ENCODE results near the gene TRIM28.
A peak's percentile ranks its signal among the peaks of the same experiment; 100 is the strongest.

Gene TRIM28

DNA sequence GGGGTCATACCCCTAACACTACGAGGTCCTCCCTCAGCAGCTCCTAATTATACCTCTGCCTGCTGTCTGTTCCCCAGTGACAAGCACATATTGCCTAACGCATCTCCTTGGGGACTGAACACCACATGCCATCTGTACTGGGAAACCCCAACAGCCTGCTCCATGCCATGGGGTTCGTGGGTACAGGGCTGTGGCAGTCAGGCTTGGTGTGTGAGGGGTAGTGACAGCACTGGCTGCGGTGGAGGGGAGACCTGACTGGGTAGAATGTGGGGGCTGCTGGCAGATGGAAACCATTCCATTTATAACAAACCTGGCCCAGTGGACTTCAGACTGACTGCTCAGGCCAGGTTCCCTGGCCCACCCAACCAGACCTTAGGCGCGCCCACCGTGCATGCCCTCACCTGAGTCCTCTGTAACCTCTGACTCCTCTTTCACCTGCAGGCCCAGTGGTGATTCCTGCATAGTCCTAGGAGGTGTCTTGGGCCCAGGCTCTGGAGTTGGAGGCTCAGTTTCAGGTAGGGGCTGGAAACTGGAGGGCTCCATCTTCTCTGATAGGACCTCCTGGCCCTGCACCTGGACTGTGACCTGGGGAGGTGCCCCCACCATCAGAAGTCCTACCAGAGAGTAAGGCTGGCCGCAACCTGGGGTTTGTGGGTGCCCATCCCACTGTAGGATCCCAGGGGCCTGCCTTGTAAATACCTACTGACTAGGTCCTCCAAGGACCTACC lies 26.2 kb downstream of the TRIM28 start:
- TF ChIP-seq, protein P1, sequence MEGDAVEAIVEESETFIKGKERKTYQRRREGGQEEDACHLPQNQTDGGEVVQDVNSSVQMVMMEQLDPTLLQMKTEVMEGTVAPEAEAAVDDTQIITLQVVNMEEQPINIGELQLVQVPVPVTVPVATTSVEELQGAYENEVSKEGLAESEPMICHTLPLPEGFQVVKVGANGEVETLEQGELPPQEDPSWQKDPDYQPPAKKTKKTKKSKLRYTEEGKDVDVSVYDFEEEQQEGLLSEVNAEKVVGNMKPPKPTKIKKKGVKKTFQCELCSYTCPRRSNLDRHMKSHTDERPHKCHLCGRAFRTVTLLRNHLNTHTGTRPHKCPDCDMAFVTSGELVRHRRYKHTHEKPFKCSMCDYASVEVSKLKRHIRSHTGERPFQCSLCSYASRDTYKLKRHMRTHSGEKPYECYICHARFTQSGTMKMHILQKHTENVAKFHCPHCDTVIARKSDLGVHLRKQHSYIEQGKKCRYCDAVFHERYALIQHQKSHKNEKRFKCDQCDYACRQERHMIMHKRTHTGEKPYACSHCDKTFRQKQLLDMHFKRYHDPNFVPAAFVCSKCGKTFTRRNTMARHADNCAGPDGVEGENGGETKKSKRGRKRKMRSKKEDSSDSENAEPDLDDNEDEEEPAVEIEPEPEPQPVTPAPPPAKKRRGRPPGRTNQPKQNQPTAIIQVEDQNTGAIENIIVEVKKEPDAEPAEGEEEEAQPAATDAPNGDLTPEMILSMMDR (IDR thresholded peaks at IDR 0.05; ENCODE audit: low read depth, low read length) = no peak
- H3K4me3 ChIP-seq (ENCODE audit: low read depth, low read length) = no peak overlapping the region

DNA sequence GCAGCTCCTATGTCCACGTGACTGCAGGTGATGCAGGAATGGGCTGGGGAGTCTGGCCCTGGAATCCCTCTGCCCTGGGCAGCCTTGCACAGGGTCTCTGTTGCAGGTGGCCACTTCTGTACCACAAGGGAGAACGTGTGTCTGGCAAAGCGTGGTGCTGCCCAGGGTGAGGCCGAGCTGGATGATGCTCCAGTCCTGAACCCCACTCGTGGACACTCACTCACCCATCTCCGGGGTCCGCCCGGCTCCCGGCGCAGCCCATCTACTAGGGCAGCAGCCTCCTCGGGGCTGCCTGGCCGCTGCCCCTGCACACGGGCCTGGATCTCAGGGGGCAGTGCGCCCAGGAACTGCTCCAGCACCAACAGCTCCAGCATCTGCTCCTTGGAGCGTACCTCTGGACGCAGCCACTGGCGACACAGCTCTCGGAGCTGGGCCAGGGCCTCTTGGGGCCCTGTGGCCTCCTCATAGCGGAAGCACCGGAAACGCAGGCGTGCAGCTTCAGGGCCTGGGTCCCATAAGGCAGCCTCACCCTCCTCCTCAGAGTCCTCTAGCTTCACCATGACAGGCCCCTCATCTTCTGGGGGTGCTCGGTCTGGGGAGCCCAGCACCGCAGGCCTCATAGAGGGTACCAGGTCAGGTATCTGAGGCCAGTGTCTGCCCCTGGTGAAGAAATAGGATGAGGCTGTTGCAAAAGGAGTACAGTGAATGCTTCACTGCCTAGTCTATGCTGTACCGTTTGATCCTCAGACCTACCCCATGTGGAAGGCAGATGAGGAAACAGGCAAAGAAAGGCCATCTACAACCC lies 27.1 kb downstream of the TRIM28 start:
- TF ChIP-seq, protein P1 (IDR thresholded peaks at IDR 0.05; ENCODE audit: low read depth, low read length) = no peak
- H3K4me3 ChIP-seq (ENCODE audit: low read depth, low read length) = no peak overlapping the region

DNA sequence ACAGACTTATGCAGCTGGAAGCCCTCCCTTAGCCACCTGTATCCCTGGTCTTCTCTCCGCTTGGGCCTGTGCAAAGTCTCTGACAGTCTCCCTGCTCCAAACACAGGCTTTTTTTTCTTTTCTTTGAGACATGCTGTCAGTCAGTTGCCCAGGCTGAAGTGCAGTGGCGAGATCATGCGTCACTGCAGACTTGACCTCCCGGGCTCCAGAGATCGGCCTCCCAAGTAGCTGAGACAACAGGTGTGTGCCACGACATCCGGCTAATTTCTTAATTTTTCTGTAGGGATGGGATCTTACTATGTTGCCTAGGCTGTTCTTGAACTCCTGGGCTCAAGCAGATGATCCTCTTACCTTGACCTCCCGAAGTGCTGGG lies 27.7 kb downstream of the TRIM28 start:
- no peak overlapping the region for H3K4me3 ChIP-seq (ENCODE audit: low read depth, low read length)
- TF ChIP-seq, protein P1 (IDR thresholded peaks at IDR 0.05; ENCODE audit: low read depth, low read length) = no peak

DNA sequence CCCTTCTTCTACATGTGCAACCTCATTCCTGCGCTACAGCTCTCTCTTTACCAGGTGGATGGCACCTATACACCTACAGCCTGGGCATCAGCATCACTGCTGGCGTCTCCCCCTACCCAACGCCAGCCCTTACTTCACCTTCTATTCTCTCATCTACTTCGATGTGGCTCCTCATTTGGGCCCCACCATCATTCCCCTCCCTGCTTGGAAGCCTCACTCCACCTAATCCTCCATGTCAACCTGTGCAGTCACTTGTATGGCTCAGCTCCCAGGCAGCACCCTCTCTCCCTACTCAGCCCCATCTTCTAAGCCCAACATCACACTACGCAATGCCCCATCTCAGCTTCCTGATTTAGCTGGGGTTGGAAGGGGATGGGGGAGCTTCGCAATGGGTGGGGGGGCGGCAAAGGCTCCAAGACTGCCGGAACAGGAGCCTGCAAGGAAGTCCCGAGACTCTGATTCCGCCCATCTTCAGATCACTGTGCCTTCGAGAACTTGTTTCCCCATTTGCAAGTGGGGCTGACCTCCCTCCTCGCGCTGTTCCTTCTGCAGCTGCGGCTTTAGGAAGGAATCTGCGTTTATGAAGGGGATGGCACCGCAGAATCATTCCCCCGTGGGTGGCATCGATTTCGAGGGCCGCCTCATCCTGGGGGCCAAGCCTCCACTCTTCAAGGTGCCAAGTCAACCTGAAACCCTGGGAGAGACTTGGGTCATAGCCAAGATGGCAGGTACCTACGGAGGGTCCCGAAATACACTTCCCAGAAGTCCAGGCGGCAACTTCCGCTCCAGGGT lies 28.4 kb downstream of the TRIM28 start:
- H3K4me3 ChIP-seq (ENCODE audit: low read depth, low read length) = peak overlapping the region; percentile 74
- TF ChIP-seq, protein P1 (IDR thresholded peaks at IDR 0.05; ENCODE audit: low read depth, low read length) = no peak

DNA sequence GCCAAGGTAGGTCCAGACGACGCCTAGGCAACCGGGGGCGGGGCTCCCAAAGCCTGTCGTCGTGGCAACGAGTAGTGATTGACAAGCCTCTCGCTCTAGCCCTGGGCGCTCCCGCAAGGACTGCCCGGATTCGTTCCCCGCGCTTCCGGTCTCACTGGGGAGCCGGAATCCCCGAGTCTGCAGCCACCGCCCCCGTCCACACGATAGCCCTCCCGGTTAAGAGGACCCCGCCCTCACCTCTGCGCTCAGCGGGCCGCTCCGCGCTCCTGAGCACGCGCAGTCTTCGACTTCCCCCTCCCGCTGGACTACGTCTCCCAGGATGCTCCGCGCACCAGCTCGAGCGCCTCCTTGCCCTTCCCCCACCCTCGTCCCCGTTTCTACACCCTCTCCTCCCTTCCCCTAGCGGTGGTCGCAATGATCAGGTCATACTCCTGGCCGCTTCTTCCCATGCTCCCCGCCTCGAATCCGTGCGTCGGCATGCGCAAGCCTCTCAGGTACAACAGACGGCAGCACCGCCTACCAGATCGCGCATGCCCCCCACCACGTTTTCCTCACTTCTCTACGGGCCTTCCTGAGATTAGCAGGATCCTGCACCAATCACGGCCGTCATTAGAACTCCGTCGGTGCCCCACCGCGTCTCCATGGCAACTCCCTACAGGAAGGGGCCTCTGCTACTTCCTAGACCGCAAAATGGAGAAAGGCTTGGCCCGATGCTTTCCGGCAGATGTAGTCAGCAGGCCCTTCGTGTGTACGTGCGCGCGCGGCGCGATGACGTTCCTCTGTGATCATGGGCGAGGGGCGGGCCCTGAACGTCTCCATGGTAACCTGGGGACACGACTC lies 29.2 kb downstream of the TRIM28 start, which contains the start of gene MZF1:
Gene MZF1 (minus strand): TSS at position 518 of the 840 bp plus-strand sequence. CDS start 1,946 bp downstream, outside the sequence.
- H3K4me3 ChIP-seq (ENCODE audit: low read depth, low read length) = peak within 1 kb of the TSS; percentile 74
- TF ChIP-seq, protein P1 (IDR thresholded peaks at IDR 0.05; ENCODE audit: low read depth, low read length) = no peak

DNA sequence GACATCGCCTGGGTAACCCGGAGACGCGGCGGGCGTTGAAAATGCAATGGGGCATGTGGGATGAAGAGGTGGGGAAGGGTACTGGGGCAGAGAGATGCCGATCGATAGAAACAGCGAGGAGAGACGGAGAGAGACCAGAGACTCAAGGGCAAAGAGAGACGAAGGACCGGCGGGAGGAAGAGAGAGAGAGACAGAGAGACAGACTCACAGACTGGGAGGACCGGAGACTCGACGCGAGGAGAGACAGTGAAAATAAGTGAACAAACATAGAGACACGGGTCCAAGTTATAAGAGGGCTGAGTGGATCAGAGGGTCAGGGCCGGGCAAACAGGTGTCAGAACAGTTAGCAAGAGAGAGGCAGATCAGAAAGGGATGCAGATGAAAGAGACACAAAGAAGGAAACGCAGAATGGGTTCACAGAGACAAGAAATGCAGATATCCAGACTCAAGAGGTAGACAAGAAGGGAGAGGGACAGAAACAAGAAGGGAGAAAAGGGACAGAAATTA lies 29.8 kb downstream of the TRIM28 start:
- TF ChIP-seq, protein P1 (IDR thresholded peaks at IDR 0.05; ENCODE audit: low read depth, low read length) = no peak
- H3K4me3 ChIP-seq (ENCODE audit: low read depth, low read length) = peak overlapping the region; percentile 74

Measured in WI38 (cell line).